ENCODE measurements around the gene CEP170.

Gene CEP170

GRCh38 chr1:243254927-243255790 lies at the start of gene CEP170:
CEP170 (minus strand) TSS chr1:243255281; CDS start chr1:243225280, 30,001 bp downstream.
- DNase-seq (ENCODE audit: low read depth in 2 of 2) = peak; percentile 84 to 86

- no peak for DNase-seq (ENCODE audit: low read depth in 2 of 2)
Observed at GRCh38 chr1:243301059-243301458, 46.0 kb upstream of the CEP170 start.

- DNase-seq (ENCODE audit: low read depth in 2 of 2) = no peak
Observed at GRCh38 chr1:243299069-243299468, 44.0 kb upstream of the CEP170 start.

- DNase-seq (ENCODE audit: low read depth in 2 of 2) = no peak
Observed at GRCh38 chr1:243294723-243295121, 39.6 kb upstream of the CEP170 start.

- DNase-seq (ENCODE audit: low read depth in 2 of 2) = no peak
Observed at GRCh38 chr1:243293941-243294722, 39.1 kb upstream of the CEP170 start.

- no peak for DNase-seq (ENCODE audit: low read depth in 2 of 2)
Observed at GRCh38 chr1:243292117-243292516, 37.0 kb upstream of the CEP170 start.

GRCh38 chr1:243291292-243291691 lies 36.2 kb upstream of the CEP170 start:
- DNase-seq (ENCODE audit: low read depth in 2 of 2) = no peak

GRCh38 chr1:243288062-243288461 lies 33.0 kb upstream of the CEP170 start:
- DNase-seq (ENCODE audit: low read depth in 2 of 2) = no peak

- no peak for DNase-seq (ENCODE audit: low read depth in 2 of 2)
Observed at GRCh38 chr1:243287652-243288051, 32.6 kb upstream of the CEP170 start.

GRCh38 chr1:243287123-243287460 lies 32.0 kb upstream of the CEP170 start:
- no peak for DNase-seq (ENCODE audit: low read depth in 2 of 2)

GRCh38 chr1:243286409-243287122 lies 31.5 kb upstream of the CEP170 start:
- DNase-seq (ENCODE audit: low read depth in 2 of 2) = no peak

GRCh38 chr1:243281672-243282071 lies 26.6 kb upstream of the CEP170 start:
- DNase-seq (ENCODE audit: low read depth in 2 of 2) = no peak

GRCh38 chr1:243280571-243281129 lies 25.6 kb upstream of the CEP170 start:
- DNase-seq (ENCODE audit: low read depth in 2 of 2) = no peak

- DNase-seq (ENCODE audit: low read depth in 2 of 2) = no peak
Observed at GRCh38 chr1:243275316-243275715, 20.2 kb upstream of the CEP170 start.

GRCh38 chr1:243273945-243274344 lies 18.9 kb upstream of the CEP170 start:
- no peak for DNase-seq (ENCODE audit: low read depth in 2 of 2)

GRCh38 chr1:243273506-243273905 lies 18.4 kb upstream of the CEP170 start:
- no peak for DNase-seq (ENCODE audit: low read depth in 2 of 2)

- DNase-seq (ENCODE audit: low read depth in 2 of 2) = no peak
Observed at GRCh38 chr1:243272401-243272800, 17.3 kb upstream of the CEP170 start.

- no peak for DNase-seq (ENCODE audit: low read depth in 2 of 2)
Observed at GRCh38 chr1:243271996-243272395, 16.9 kb upstream of the CEP170 start.

GRCh38 chr1:243270097-243270864 lies 15.2 kb upstream of the CEP170 start:
- no peak for DNase-seq (ENCODE audit: low read depth in 2 of 2)

- DNase-seq (ENCODE audit: low read depth in 2 of 2) = no peak
Observed at GRCh38 chr1:243269461-243269801, 14.3 kb upstream of the CEP170 start.

- no peak for DNase-seq (ENCODE audit: low read depth in 2 of 2)
Observed at GRCh38 chr1:243268751-243269460, 13.8 kb upstream of the CEP170 start.
